HG02759 (cell line): ENCODE results near the gene PEX13.

ENCODE experiments used
- ATAC-seq: cut with Tn5 transposase; IDR thresholded peaks from one replicate; pipeline ENCODE4 v1.9.1; 2021; ENCODE audit warnings: mild to moderate bottlenecking, moderate library complexity; ENCODE audit not compliant: unreplicated experiment

The PEX13 gene

GRCh38 chr2:61065714-61066709, 48.5 kb downstream of the PEX13 start, which contains the start of gene SANBR:
Gene SANBR (plus strand): TSS chr2:61065871. CDS start chr2:61070351, 4,480 bp downstream.
- peak; percentile 97 for ATAC-seq

- ATAC-seq = no peak
Observed at GRCh38 chr2:61074100-61074499, 56.6 kb downstream of the PEX13 start.

- ATAC-seq = no peak
Observed at GRCh38 chr2:61085883-61086282, 68.4 kb downstream of the PEX13 start.

- no peak for ATAC-seq
Observed at GRCh38 chr2:61089797-61090196, 72.3 kb downstream of the PEX13 start.

GRCh38 chr2:61090386-61090921, 72.9 kb downstream of the PEX13 start:
- ATAC-seq = no peak

DNA sequence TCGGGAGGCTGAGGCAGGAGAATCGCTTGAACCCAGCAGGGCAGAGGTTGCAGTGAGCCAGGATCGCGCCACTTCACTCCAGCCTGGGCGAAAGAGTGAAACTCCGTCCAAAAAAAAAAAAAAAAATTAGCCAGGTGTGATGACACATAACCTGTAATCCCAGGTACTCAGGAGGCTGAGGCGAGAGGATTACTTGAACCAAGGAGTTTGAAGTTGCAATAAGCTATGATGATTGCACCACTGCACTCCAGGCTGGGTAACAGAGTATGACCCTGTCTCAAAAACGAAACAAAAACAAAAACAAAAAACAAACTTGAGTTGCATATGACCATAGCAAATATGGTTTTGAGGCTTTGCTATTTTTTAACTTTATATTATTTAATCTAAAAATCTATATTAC, 74.0 kb downstream of the PEX13 start:
- no peak for ATAC-seq

- ATAC-seq = no peak
Observed at GRCh38 chr2:61096438-61096837, 78.9 kb downstream of the PEX13 start.

DNA sequence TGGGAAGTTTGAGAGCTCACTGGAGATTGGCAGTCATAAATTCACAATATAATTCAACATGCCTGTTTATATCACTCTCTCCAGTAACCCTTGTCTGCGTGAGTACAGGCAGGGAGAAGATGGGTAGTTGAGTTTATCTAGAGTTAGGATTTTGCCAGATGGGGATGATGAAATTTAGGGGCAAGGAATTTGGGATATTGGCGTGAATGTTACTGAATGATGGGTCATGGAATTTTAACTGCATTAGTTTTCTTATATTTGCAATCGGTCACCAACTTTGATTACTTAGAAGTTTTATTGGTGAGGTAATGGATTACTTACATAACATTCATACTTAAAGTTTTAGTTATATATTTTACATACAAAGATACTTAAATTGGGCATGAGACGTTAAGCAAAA, 83.3 kb downstream of the PEX13 start:
- ATAC-seq = no peak
